Neural cell (in vitro differentiated cells): Measurements from ENCODE around the gene AURKA.

ENCODE experiments used
- CTCF ChIP-seq: fragments of 450-650 bp; IDR thresholded peaks from 2 replicates; pipeline ENCODE4 v1.5.1; 2014; ENCODE audit warnings: antibody characterized with exemption, mild to moderate bottlenecking, moderate library complexity; ENCODE audit not compliant: poor library complexity, severe bottlenecking
- EP300 ChIP-seq: fragments of 450-650 bp; conservative IDR thresholded peaks from 2 replicates; pipeline ENCODE4 v1.6.1; 2014; ENCODE audit warnings: antibody characterized with exemption, mild to moderate bottlenecking, moderate library complexity; ENCODE audit not compliant: poor library complexity, severe bottlenecking
- EZH2 ChIP-seq: fragments of 200-600, 300-800 bp; shearing (Covaris generic), sonication (generic); IDR thresholded peaks from 2 replicates; pipeline ENCODE4 v1.6.1; 2014; ENCODE audit warnings: antibody characterized with exemption, low read length, borderline replicate concordance, mild to moderate bottlenecking; ENCODE audit not compliant: insufficient read depth, poor library complexity, severe bottlenecking
- MXI1 ChIP-seq: fragments of 450-650 bp; conservative IDR thresholded peaks from 2 replicates; pipeline ENCODE4 v1.6.1; 2014; ENCODE audit warnings: antibody characterized with exemption, mild to moderate bottlenecking; ENCODE audit not compliant: poor library complexity, severe bottlenecking
- POLR2AphosphoS5 ChIP-seq: IDR thresholded peaks from 2 replicates; pipeline ENCODE4 v1.6.1; 2012
- RAD21 ChIP-seq: fragments of 450-650 bp; conservative IDR thresholded peaks from 2 replicates; pipeline ENCODE4 v1.6.1; 2014; ENCODE audit warnings: antibody characterized with exemption, mild to moderate bottlenecking, moderate library complexity
- SMC3 ChIP-seq: fragments of 450-650 bp; conservative IDR thresholded peaks from 2 replicates; pipeline ENCODE4 v1.6.1; 2014; ENCODE audit warnings: antibody characterized with exemption, mild to moderate bottlenecking, moderate library complexity; ENCODE audit not compliant: poor library complexity
- TAF1 ChIP-seq: IDR thresholded peaks from 2 replicates; pipeline ENCODE4 v1.6.1; 2012; ENCODE audit warnings: low read depth

GRCh38 chr20:56360908-56361205 is 31.2 kb downstream of the AURKA start:
- no peak for TF ChIP-seq CTCF
- no peak for TF ChIP-seq EP300
- no peak for TF ChIP-seq TAF1
- TF ChIP-seq MXI1, result no peak
- no peak for TF ChIP-seq POLR2AphosphoS5
- no peak for TF ChIP-seq EZH2
- TF ChIP-seq RAD21, result no peak
- TF ChIP-seq SMC3, result no peak
